ENCODE data around the gene MYLK4. TPM values are rescaled to one million over a fixed set of nuclear protein-coding genes. Genes with fewer than 3 reads are reported as not detected.

MYLK4 gene
- total RNA-seq, 6 experiments from 2014 or later = 0.10 to 0.21 (median 0.12) TPM

DNA sequence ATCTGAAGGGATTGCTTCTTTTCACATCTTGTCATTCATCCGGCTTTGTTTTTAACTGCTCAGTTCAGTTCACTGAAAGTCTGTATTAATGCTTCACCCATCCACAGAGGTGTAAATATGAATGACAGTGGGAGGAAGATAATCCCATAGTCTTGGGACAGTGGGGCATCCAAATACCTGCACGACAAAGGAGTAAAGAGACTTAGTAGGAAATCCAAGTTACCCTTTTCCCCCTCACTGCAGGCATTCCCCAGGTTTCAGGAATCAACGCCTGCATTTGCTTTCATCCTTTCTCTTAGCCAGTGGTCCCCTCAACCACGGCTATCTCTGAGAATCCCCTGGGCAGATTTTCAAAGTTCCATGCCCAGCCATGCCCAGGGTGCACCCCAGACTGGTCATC lies 110.2 kb downstream of the MYLK4 start:
- H3K36me3 Mint-ChIP-seq (ENCODE audit: low read depth) = no peaks in the 10 kb centered on the region
- TF ChIP-seq, protein P1, sequence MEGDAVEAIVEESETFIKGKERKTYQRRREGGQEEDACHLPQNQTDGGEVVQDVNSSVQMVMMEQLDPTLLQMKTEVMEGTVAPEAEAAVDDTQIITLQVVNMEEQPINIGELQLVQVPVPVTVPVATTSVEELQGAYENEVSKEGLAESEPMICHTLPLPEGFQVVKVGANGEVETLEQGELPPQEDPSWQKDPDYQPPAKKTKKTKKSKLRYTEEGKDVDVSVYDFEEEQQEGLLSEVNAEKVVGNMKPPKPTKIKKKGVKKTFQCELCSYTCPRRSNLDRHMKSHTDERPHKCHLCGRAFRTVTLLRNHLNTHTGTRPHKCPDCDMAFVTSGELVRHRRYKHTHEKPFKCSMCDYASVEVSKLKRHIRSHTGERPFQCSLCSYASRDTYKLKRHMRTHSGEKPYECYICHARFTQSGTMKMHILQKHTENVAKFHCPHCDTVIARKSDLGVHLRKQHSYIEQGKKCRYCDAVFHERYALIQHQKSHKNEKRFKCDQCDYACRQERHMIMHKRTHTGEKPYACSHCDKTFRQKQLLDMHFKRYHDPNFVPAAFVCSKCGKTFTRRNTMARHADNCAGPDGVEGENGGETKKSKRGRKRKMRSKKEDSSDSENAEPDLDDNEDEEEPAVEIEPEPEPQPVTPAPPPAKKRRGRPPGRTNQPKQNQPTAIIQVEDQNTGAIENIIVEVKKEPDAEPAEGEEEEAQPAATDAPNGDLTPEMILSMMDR (IDR thresholded peaks at IDR 0.05) = no peak
- H3K4me3 Mint-ChIP-seq = no peak overlapping the region
- H3K27me3 Mint-ChIP-seq (ENCODE audit: insufficient read depth) = peaks cover 19% of the 10 kb centered on the region
- H3K27ac Mint-ChIP-seq = no peak overlapping the region
- no peaks in the 10 kb centered on the region for H3K9me3 Mint-ChIP-seq
- H3K4me1 Mint-ChIP-seq (ENCODE audit: low read depth) = no peaks in the 10 kb centered on the region
- no peak for DNase-seq

DNA sequence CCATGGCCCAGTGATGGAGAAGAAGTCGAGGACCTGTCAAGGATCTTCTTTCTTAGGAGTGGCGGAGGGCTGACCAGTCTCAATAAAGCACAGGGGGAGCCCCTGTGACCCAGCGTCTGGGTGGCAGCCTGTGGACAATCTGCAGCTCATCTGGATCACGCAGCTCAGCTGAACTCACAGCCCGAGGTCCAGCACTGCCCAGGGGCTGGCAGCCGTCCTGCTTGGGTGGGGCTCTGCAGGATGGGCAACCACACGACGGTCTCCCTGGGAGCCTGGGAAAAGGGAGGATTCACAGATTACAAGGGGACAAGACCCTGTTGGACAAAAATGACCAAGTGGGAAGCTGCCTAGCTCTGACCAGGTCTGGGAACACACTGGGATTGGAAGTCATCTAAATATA lies 110.8 kb downstream of the MYLK4 start:
- no peak for DNase-seq
- 0 out of 2 replicates have a peak, but pooled peaks cover 2% of the 10 kb centered on the region for H3K4me1 Mint-ChIP-seq (ENCODE audit: low read depth)
- H3K9me3 Mint-ChIP-seq = no peaks in the 10 kb centered on the region
- H3K27ac Mint-ChIP-seq = no peak overlapping the region
- no peak overlapping the region for H3K4me3 Mint-ChIP-seq
- TF ChIP-seq, protein P1 (IDR thresholded peaks at IDR 0.05) = no peak
- H3K27me3 Mint-ChIP-seq (ENCODE audit: insufficient read depth) = peaks cover 19% of the 10 kb centered on the region
- H3K36me3 Mint-ChIP-seq (ENCODE audit: low read depth) = no peaks in the 10 kb centered on the region

DNA sequence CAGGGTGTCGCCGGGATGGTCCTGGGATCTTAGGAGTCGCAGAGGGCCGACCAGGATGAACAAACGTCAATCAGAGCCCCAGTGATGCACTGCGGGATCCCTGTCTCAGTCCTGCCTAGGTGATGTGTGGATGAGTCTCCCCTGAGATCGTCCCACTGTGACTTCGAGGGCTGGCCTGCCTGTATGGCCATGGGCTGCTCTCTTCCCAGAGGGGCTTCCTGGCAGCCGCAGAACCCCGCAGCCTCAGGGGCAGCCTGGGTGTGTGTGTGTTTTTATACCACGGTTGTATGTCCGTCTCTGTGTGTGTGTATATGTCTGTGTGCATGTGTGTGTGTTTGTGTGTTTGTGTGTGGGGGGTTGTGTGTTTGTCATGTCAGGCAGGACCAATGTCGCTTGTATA lies 111.6 kb downstream of the MYLK4 start:
- Mint-ChIP-seq H3K27me3 (ENCODE audit: insufficient read depth) (peaks cover 19% of the 10 kb centered on the region), H3K27ac (no peak overlapping the region), H3K4me3 (no peak overlapping the region), H3K9me3 (no peaks in the 10 kb centered on the region), H3K36me3 (ENCODE audit: low read depth) (no peaks in the 10 kb centered on the region), H3K4me1 (ENCODE audit: low read depth) (peaks cover 8% of the 10 kb centered on the region; the same call in 1 of the 2 replicates)
- DNase-seq = no peak
- TF ChIP-seq, protein P1 (IDR thresholded peaks at IDR 0.05) = no peak

DNA sequence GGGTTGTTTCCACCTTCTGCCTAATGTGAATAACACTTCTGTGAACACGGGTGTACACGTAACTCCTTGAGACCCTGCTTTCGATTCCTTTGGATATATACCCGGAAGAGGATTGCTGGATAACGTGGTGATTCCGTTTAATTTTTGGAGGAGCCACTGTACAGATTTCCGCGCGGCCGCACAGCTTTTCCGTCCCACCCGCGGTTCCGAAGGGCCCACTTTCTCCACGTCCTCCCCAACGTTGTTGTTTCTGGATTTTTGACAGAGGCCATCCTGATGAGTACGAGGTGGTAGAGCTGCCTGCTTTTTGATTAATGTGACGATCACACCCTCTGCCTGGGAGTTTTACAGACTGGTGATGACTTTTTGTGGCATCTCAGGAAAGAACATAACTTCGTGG lies 114.0 kb downstream of the MYLK4 start:
- H3K9me3 Mint-ChIP-seq = no peaks in the 10 kb centered on the region
- H3K36me3 Mint-ChIP-seq (ENCODE audit: low read depth) = no peaks in the 10 kb centered on the region
- H3K4me3 Mint-ChIP-seq = no peak overlapping the region
- H3K27ac Mint-ChIP-seq = no peak overlapping the region
- DNase-seq = no peak
- peaks cover 20% of the 10 kb centered on the region for H3K4me1 Mint-ChIP-seq (ENCODE audit: low read depth)
- TF ChIP-seq, protein P1 (IDR thresholded peaks at IDR 0.05) = no peak
- peaks cover 9% of the 10 kb centered on the region for H3K27me3 Mint-ChIP-seq (ENCODE audit: insufficient read depth)

DNA sequence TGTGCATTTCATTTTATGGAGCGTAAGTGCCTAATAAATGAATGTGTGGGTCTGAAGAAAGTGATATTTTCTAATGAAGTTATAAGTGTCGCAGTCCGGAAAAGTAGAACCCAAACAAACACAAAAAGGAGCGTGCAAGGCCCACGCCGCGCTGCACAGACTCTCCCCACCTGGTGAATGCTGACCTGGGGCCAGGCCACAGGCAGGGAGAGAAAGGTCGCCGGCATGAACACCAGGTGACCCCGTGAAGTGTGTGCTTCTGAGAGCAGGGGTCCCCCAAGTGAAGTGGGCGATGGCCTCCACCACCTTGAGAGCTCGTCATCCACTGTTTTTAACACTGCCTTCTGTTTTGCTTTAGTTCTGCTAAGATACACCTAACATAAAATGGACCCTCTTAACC lies 114.8 kb downstream of the MYLK4 start:
- H3K9me3 Mint-ChIP-seq = no peaks in the 10 kb centered on the region
- no peak for DNase-seq
- H3K36me3 Mint-ChIP-seq (ENCODE audit: low read depth) = no peaks in the 10 kb centered on the region
- no peak overlapping the region for H3K27ac Mint-ChIP-seq
- H3K27me3 Mint-ChIP-seq (ENCODE audit: insufficient read depth) = peaks cover 4% of the 10 kb centered on the region
- H3K4me3 Mint-ChIP-seq = no peak overlapping the region
- H3K4me1 Mint-ChIP-seq (ENCODE audit: low read depth) = peaks cover 27% of the 10 kb centered on the region
- TF ChIP-seq, protein P1 (IDR thresholded peaks at IDR 0.05) = no peak
